NT2/D1 (cell line): ENCODE measurements around the gene PTCH2.
A peak's percentile ranks its signal among the peaks of the same experiment; 100 is the strongest.

Experiments
- DNase-seq: peaks from one replicate; pipeline ENCODE4 v3.0.0-alpha.2; 2011; ENCODE audit warnings: low read depth, low spot score
- H3K27me3 ChIP-seq: 2 replicates; pipeline ENCODE4 v1.6.0; 2011; ENCODE audit warnings: mild to moderate bottlenecking; ENCODE audit not compliant: insufficient read length, insufficient read depth
- H3K36me3 ChIP-seq: 2 replicates; pipeline ENCODE4 v1.6.1; 2011; ENCODE audit warnings: mild to moderate bottlenecking, low read length, mixed read lengths; ENCODE audit not compliant: insufficient read depth, insufficient read length
- H3K4me1 ChIP-seq: 2 replicates; pipeline ENCODE4 v1.5.1; 2011; ENCODE audit not compliant: insufficient read depth, insufficient read length
- H3K4me3 ChIP-seq: 2 replicates; pipeline ENCODE4 v1.5.1; 2011; ENCODE audit warnings: low read depth; ENCODE audit not compliant: insufficient read length
- H3K9ac ChIP-seq: 2 replicates; pipeline ENCODE4 v1.6.0; 2011; ENCODE audit warnings: low read depth; ENCODE audit not compliant: insufficient read length
- H3K9me3 ChIP-seq: 2 replicates; pipeline ENCODE4 v1.5.1; 2011; ENCODE audit warnings: mild to moderate bottlenecking, low read length; ENCODE audit not compliant: insufficient read depth
- SUZ12 ChIP-seq: IDR thresholded peaks from 2 replicates; pipeline ENCODE4 v1.6.1; 2011; ENCODE audit not compliant: insufficient read length, insufficient read depth; ENCODE audit errors: extremely low read depth
- YY1 ChIP-seq: IDR thresholded peaks from 2 replicates; pipeline ENCODE4 v1.6.1; 2011; ENCODE audit not compliant: insufficient read length, insufficient read depth
- ZNF274 ChIP-seq: IDR thresholded peaks from 2 replicates; pipeline ENCODE4 v1.6.1; 2011; ENCODE audit warnings: mild to moderate bottlenecking, low read depth, low read length

PTCH2 gene

GRCh38 chr1:44785501-44786137 lies 57.4 kb downstream of the PTCH2 start:
- H3K9me3 ChIP-seq = no peaks in the 10 kb centered on the region
- H3K4me3 ChIP-seq = peak overlapping the region; percentile 48
- peaks cover 15% of the 10 kb centered on the region for H3K36me3 ChIP-seq
- peak overlapping the region; percentile 83 for H3K9ac ChIP-seq
- H3K27me3 ChIP-seq = peaks cover 27% of the 10 kb centered on the region
- no peak for TF ChIP-seq SUZ12
- TF ChIP-seq YY1 = no peak
- TF ChIP-seq ZNF274 = no peak
- no peak for DNase-seq
- peaks cover 20% of the 10 kb centered on the region for H3K4me1 ChIP-seq

GRCh38 chr1:44785029-44785380 lies 58.0 kb downstream of the PTCH2 start:
- H3K4me1 ChIP-seq = peaks cover 20% of the 10 kb centered on the region
- no peaks in the 10 kb centered on the region for H3K9me3 ChIP-seq
- DNase-seq = no peak
- H3K27me3 ChIP-seq = peaks cover 27% of the 10 kb centered on the region
- peaks cover 21% of the 10 kb centered on the region for H3K36me3 ChIP-seq
- no peak overlapping the region for H3K4me3 ChIP-seq
- TF ChIP-seq SUZ12 (no peak), YY1 (no peak), ZNF274 (no peak)
- H3K9ac ChIP-seq = peak overlapping the region; percentile 92

- H3K9ac ChIP-seq = peak overlapping the region; percentile 92
- TF ChIP-seq SUZ12 (no peak), YY1 (no peak), ZNF274 (no peak)
- peak overlapping the region; percentile 53 for H3K4me3 ChIP-seq
- H3K27me3 ChIP-seq = peaks cover 27% of the 10 kb centered on the region
- H3K36me3 ChIP-seq = peaks cover 27% of the 10 kb centered on the region
- H3K4me1 ChIP-seq = peaks cover 20% of the 10 kb centered on the region
- H3K9me3 ChIP-seq = no peaks in the 10 kb centered on the region
- DNase-seq = no peak
Measured at GRCh38 chr1:44784094-44785028, 58.7 kb downstream of the PTCH2 start.

GRCh38 chr1:44783697-44784093 lies 59.4 kb downstream of the PTCH2 start:
- TF ChIP-seq SUZ12 (no peak), ZNF274 (no peak), YY1 (no peak)
- Histone ChIP-seq H3K4me1 (peaks cover 20% of the 10 kb centered on the region), H3K27me3 (peaks cover 27% of the 10 kb centered on the region), H3K9me3 (no peaks in the 10 kb centered on the region), H3K36me3 (peaks cover 34% of the 10 kb centered on the region), H3K9ac (peak overlapping the region; percentile 92), H3K4me3 (peak overlapping the region; percentile 53)
- no peak for DNase-seq

- H3K27me3 ChIP-seq = peaks cover 16% of the 10 kb centered on the region
- H3K9me3 ChIP-seq = no peaks in the 10 kb centered on the region
- TF ChIP-seq YY1 (no peak), SUZ12 (no peak), ZNF274 (no peak)
- no peak overlapping the region for H3K9ac ChIP-seq
- no peak overlapping the region for H3K4me3 ChIP-seq
- H3K4me1 ChIP-seq = peaks cover 17% of the 10 kb centered on the region
- no peak for DNase-seq
- H3K36me3 ChIP-seq = peaks cover 65% of the 10 kb centered on the region
Measured at GRCh38 chr1:44780583-44781121, 62.4 kb downstream of the PTCH2 start.

GRCh38 chr1:44778705-44779576 lies 64.1 kb downstream of the PTCH2 start:
- Histone ChIP-seq H3K4me3 (no peak overlapping the region), H3K36me3 (peaks cover 66% of the 10 kb centered on the region), H3K9me3 (no peaks in the 10 kb centered on the region), H3K4me1 (peaks cover 14% of the 10 kb centered on the region), H3K9ac (no peak overlapping the region), H3K27me3 (peaks cover 3% of the 10 kb centered on the region)
- TF ChIP-seq ZNF274 = no peak
- no peak for TF ChIP-seq SUZ12
- no peak for TF ChIP-seq YY1
- DNase-seq = no peak
